Thoracic aorta (tissue), 2 donors: ENCODE measurements around the gene PLVAP. TPM values are rescaled to one million over a fixed set of nuclear protein-coding genes. Genes with fewer than 3 reads are reported as not detected.

ENCODE experiments used
- ATAC-seq: fragments of 150-250 bp; one replicate; pipeline ENCODE4 v1.8.0; 2017; ENCODE audit warnings: low read depth; ENCODE audit not compliant: insufficient number of reproducible peaks, low FRiP score
- DNase-seq: peaks from one replicate; pipeline ENCODE4 v3.0.0-alpha.2; 2020; ENCODE audit warnings: low spot score
- H3K27ac ChIP-seq, 2 donors: fragments of 200-600 bp; sonication (generic); 1 replicate in 1 of 2; 2 replicates in 1 of 2; pipeline ENCODE4 v1.5.1; 2016; ENCODE audit warnings: mild to moderate bottlenecking in 2 of 2, moderate library complexity in 2 of 2
- H3K27me3 ChIP-seq: fragments of 200-600 bp; sonication (generic); replicated peaks from 2 replicates; pipeline ENCODE4 v1.6.0; 2016; ENCODE audit warnings: mild to moderate bottlenecking; ENCODE audit not compliant: insufficient read depth
- H3K36me3 ChIP-seq: fragments of 200-600 bp; sonication (generic); one replicate; pipeline ENCODE4 v1.5.1; 2016
- H3K4me1 ChIP-seq, 2 donors: fragments of 200-600 bp; sonication (generic); 1 replicate in 1 of 2; 2 replicates in 1 of 2; pipeline versions ENCODE4 v1.5.1 to v1.6.0; 2016; ENCODE audit warnings: low read depth in 2 of 2, mild to moderate bottlenecking in 1 of 2; ENCODE audit not compliant: control insufficient read depth in 1 of 2
- H3K4me3 ChIP-seq: fragments of 200-600 bp; sonication (generic); 2 replicates; pipeline ENCODE4 v1.5.1; 2016; ENCODE audit warnings: mild to moderate bottlenecking
- H3K9me3 ChIP-seq: fragments of 200-600 bp; sonication (generic); 2 replicates; pipeline ENCODE4 v1.5.1; 2016
- CTCF ChIP-seq: fragments of 200-600 bp; sonication (generic); IDR thresholded peaks from one replicate; pipeline ENCODE4 v1.5.1; 2019; ENCODE audit warnings: antibody characterized with exemption
- total RNA-seq, 2 donors: library from RNA; depleted of rRNA; stranded (reverse); fragments of >200 nt; gene quantifications; one replicate each; pipeline versions ENCODE4 v1.1.0 to v1.2.3, GENCODE V29; 2016

PLVAP gene
- 100 to 1,000 TPM; 120 to 126 TPM for total RNA-seq

DNA sequence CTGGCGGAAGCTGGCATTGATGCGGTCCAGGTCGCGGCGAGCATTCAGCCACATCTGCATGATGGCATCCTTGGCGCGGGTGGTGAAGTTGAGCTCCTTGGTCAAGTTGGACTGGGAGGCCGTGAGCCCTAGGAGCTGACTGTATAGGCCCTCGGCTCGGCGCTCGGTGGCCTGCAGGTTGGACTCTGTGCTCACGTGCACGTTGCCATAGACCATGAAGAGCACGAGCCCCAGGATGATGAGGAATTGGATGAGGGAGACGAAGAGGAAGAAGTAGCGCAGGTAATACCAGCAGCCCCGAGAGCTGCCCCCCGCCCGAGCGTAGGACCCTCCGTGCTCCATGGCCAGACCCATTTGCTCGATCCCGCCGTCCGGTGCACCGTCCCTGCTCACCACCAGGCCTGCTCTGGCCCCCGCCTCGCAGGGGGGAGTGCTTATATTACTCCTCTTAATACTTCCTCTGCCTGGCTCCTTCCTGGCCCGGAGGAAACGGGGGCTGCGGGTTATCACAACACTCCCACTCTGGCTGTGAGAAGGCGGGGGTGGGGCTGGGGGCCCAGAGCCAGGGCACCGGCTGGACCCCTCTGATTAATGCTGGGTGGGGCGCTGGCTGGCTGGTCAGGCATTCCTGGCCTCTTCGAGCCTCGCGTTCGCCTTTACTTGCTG, at the start of gene PLVAP:
TSS of gene PLVAP (minus strand) at position 408 of the 666 bp plus-strand sequence. CDS start at position 354, 54 bp downstream.
- H3K36me3 ChIP-seq, result no peaks in the 10 kb centered on the region
- no peaks in the 10 kb centered on the region for H3K27me3 ChIP-seq
- no peak for DNase-seq
- H3K27ac ChIP-seq, result no peak within 1 kb of the TSS
- peak within 1 kb of the TSS; percentile 16 for H3K4me3 ChIP-seq
- no peak for ATAC-seq
- no peaks in the 10 kb centered on the region for H3K9me3 ChIP-seq
- no peaks in the 10 kb centered on the region for H3K4me1 ChIP-seq
- TF ChIP-seq CTCF, result no peak

DNA sequence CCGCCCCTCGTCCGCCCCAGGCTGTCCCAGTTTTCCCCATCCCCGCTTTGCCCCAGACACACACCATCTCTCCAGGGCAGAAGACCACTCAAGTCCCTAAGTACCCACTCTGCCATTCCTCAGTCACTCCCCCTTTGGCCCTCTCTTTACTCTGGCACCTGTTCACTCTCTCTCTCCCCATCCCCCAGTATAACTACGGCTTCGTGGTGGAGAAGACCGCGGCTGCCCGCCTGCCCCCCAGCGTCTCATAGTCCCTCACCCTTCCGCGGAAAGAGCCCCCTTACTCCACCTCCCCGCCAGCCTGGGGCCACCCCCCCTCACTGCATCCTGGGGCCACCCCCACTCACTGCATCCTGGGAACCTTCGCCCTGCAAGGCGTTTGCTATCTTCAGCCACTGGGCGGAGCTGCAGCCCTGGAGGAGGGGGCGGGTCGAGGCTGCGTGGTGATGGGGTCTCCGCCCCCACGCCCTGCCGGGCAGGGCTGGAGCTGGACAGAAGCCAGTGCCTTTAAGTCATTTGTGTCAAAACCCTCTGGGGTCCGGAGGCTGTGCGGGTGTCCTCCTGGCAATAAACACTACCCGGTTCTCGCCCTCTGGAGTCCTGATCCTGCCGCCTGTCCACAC, 47.7 kb upstream of the PLVAP start:
- Histone ChIP-seq H3K4me1 (peaks cover 0 to 8% of the 10 kb centered on the region in 2 donors), H3K4me3 (no peak overlapping the region), H3K36me3 (peaks cover 7% of the 10 kb centered on the region), H3K27me3 (no peaks in the 10 kb centered on the region), H3K9me3 (no peaks in the 10 kb centered on the region), H3K27ac (no peak overlapping the region)
- DNase-seq (no peak), ATAC-seq (no peak)
- no peak for TF ChIP-seq CTCF

- TF ChIP-seq CTCF, result no peak
- no peaks in the 10 kb centered on the region for H3K9me3 ChIP-seq
- H3K27ac ChIP-seq, result no peak overlapping the region
- no peaks in the 10 kb centered on the region for H3K27me3 ChIP-seq
- no peak for ATAC-seq
- H3K4me1 ChIP-seq, result peaks cover 0 to 8% of the 10 kb centered on the region in 2 donors
- H3K4me3 ChIP-seq, result no peak overlapping the region
- H3K36me3 ChIP-seq, result peaks cover 7% of the 10 kb centered on the region
- DNase-seq, result no peak
Observed at GRCh38 chr19:17423429-17424208, 46.5 kb upstream of the PLVAP start.

DNA sequence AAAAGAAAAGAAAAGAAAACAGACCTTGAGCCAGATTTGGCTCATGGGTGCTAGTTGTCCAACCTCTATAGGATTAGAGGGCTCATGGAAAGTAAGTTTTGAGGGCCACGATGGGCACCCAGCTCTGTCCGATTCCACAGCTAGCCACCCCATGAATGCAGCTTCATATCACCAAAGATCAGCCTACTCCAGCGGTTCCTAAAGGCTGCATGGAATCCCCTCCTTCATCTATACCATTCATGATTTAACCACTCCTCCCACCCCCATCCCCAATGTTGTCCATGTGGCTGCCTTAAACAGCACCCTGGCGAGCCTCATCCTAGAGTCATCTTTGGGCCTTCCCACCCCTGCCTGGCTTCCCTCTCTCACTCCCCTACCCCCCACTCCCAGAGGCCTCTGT, 44.8 kb upstream of the PLVAP start:
- H3K27ac ChIP-seq, result no peak overlapping the region
- H3K4me1 ChIP-seq, result peaks cover 0 to 8% of the 10 kb centered on the region in 2 donors
- TF ChIP-seq CTCF, result no peak
- H3K4me3 ChIP-seq, result no peak overlapping the region
- no peaks in the 10 kb centered on the region for H3K9me3 ChIP-seq
- ATAC-seq (no peak), DNase-seq (no peak)
- peaks cover 7% of the 10 kb centered on the region for H3K36me3 ChIP-seq
- no peaks in the 10 kb centered on the region for H3K27me3 ChIP-seq

DNA sequence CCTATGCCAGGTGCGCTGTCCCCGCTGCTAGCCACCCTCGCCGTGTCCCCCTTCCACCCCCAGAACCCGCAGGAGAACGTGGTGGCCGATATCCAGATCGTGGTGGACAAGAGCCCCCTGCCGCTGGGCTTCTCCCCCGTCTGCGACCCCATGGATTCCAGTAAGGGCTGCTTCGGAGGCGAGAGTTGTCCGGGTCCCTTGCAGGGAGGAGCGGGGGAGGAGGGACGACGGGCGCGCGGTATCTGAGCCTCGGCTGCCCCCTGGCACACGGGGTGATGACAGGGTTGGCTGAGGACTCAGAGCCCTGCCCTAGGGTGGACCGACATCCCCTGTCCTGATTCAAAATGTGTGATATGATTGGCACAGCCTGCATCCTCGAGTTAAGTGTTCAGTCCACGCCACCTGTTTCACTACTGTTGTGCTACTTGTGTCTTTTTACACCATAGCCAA, 43.4 kb upstream of the PLVAP start:
- ATAC-seq (no peak), DNase-seq (no peak)
- Histone ChIP-seq H3K27me3 (no peaks in the 10 kb centered on the region), H3K27ac (no peak overlapping the region), H3K36me3 (peaks cover 7% of the 10 kb centered on the region), H3K4me1 (peaks cover 0 to 8% of the 10 kb centered on the region in 2 donors), H3K9me3 (no peaks in the 10 kb centered on the region), H3K4me3 (peak overlapping the region; percentile 90)
- TF ChIP-seq CTCF, result no peak
